ENCODE data around the gene ZFAND3.

DNA sequence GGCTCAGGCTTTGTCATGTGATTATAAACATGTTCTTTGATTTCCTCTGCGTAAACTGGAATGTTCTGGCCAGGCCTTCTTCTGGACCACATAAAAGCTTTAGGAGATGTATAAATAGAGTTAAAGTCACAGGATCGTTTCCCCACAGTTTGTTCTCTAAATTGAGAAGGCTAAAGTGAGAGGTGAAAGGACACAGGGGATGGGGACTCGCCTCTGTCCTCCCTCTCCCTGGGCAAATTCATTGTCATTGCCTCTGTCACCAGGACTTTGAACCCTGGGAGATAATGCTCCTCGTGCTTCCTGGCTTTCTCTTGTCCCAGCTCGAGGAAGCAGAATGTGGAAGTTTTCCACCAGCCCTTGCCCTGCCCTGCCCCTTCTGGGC, 20.3 kb upstream of the ZFAND3 start:
- TF ChIP-seq, protein P1, sequence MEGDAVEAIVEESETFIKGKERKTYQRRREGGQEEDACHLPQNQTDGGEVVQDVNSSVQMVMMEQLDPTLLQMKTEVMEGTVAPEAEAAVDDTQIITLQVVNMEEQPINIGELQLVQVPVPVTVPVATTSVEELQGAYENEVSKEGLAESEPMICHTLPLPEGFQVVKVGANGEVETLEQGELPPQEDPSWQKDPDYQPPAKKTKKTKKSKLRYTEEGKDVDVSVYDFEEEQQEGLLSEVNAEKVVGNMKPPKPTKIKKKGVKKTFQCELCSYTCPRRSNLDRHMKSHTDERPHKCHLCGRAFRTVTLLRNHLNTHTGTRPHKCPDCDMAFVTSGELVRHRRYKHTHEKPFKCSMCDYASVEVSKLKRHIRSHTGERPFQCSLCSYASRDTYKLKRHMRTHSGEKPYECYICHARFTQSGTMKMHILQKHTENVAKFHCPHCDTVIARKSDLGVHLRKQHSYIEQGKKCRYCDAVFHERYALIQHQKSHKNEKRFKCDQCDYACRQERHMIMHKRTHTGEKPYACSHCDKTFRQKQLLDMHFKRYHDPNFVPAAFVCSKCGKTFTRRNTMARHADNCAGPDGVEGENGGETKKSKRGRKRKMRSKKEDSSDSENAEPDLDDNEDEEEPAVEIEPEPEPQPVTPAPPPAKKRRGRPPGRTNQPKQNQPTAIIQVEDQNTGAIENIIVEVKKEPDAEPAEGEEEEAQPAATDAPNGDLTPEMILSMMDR (IDR thresholded peaks at IDR 0.05): no peak
- no peak for TF ChIP-seq POLR2AphosphoS5 (IDR thresholded peaks at IDR 0.05)

Measured in upper lobe of left lung (tissue), 4 donors.